ENCODE data around the gene AGRP. TPM values are rescaled to one million over a fixed set of nuclear protein-coding genes. Genes with fewer than 3 reads are reported as not detected.

The AGRP gene
- total RNA-seq, 1 experiment from 2014 or later, result not detected

DNA sequence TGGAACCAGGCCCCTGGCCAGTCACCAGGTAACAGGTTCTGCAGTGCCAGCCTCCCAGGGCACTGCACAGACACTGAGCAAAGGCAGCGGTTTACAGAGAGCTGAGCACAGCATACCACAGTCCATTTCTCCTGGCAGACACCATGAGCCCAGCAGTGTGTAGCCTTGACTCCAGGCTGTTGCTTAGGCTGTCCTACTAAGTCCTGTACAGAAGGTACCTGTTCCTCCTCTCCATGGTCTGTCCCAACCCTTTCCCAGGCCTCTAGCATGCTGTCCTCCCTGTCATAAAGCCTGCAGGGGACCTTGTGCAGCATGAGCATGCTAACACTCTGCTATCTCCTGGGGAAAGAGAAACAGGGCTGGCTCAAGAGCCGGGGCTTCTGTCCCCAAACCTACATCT, 22.4 kb downstream of the AGRP start:
- H2AK5ac ChIP-seq (ENCODE audit: insufficient read length, low read length), result no peak overlapping the region
- no peak overlapping the region for H4K5ac ChIP-seq (ENCODE audit: insufficient read length, low read depth, low read length)
- no peaks in the 10 kb centered on the region for H3K4me1 ChIP-seq (ENCODE audit: insufficient read depth, low read length)
- Mint-ChIP-seq H3K27ac (peak overlapping the region in 1 of 3 experiments; percentile 80; a peak in 1 of 7 replicates), H3K36me3 (ENCODE audit: insufficient read depth in 1 of 3, low read depth in 3 of 3) (no peaks in the 10 kb centered on the region), H3K4me3 (no peak overlapping the region), H3K4me1 (peaks cover 4 to 7% of the 10 kb centered on the region in 2 experiments), H3K9me3 (no peaks in the 10 kb centered on the region), H3K27me3 (ENCODE audit: low read depth) (no peaks in the 10 kb centered on the region)
- H3K4ac ChIP-seq (ENCODE audit: low read depth, low read length), result no peak overlapping the region
- no peaks in the 10 kb centered on the region for H3K9me3 ChIP-seq (ENCODE audit: control insufficient read depth, low read depth, low read length)
- no peak overlapping the region for H3K56ac ChIP-seq (ENCODE audit: insufficient read length, low read depth, low read length)
- no peak overlapping the region for H4K91ac ChIP-seq (ENCODE audit: insufficient read length, low read depth, low read length)
- H2BK15ac ChIP-seq (ENCODE audit: low read depth, low read length), result no peak overlapping the region
- no peaks in the 10 kb centered on the region for H3K79me2 ChIP-seq (ENCODE audit: insufficient read depth, low read length)
- H3K27me3 ChIP-seq (ENCODE audit: insufficient read depth, low read length), result no peaks in the 10 kb centered on the region
- H3K79me1 ChIP-seq (ENCODE audit: insufficient read depth, low read depth, low read length, poor library complexity, severe bottlenecking), result no peaks in the 10 kb centered on the region
- no peak overlapping the region for H3T11ph ChIP-seq (ENCODE audit: low read length)
- H3K23me2 ChIP-seq (ENCODE audit: insufficient read length, low read depth, low read length, poor library complexity, severe bottlenecking), result no peaks in the 10 kb centered on the region
- no peaks in the 10 kb centered on the region for H4K20me1 ChIP-seq (ENCODE audit: control insufficient read depth, insufficient read depth, insufficient read length)
- TF ChIP-seq, protein P1, sequence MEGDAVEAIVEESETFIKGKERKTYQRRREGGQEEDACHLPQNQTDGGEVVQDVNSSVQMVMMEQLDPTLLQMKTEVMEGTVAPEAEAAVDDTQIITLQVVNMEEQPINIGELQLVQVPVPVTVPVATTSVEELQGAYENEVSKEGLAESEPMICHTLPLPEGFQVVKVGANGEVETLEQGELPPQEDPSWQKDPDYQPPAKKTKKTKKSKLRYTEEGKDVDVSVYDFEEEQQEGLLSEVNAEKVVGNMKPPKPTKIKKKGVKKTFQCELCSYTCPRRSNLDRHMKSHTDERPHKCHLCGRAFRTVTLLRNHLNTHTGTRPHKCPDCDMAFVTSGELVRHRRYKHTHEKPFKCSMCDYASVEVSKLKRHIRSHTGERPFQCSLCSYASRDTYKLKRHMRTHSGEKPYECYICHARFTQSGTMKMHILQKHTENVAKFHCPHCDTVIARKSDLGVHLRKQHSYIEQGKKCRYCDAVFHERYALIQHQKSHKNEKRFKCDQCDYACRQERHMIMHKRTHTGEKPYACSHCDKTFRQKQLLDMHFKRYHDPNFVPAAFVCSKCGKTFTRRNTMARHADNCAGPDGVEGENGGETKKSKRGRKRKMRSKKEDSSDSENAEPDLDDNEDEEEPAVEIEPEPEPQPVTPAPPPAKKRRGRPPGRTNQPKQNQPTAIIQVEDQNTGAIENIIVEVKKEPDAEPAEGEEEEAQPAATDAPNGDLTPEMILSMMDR (conservative IDR thresholded peaks at IDR 0.05), result no peak
- H3K18ac ChIP-seq (ENCODE audit: insufficient read length, low read depth, low read length), result no peak overlapping the region
- H2BK120ac ChIP-seq (ENCODE audit: low read depth, low read length, poor library complexity, severe bottlenecking), result no peak overlapping the region
- no peak overlapping the region for H2BK12ac ChIP-seq (ENCODE audit: insufficient read length, low read depth, low read length)
- no peak overlapping the region for H2BK5ac ChIP-seq (ENCODE audit: insufficient read length, low read length)
- DNase-seq, result no peak
- no CpG with 5 or more reads among the region's 2 CpGs for WGBS (ENCODE audit: extremely low coverage, insufficient read length, low lambda C conversion rate)
- H4K8ac ChIP-seq (replicated peaks; ENCODE audit: insufficient read length, low read depth, low read length), result no peak overlapping the region
- H3K27ac ChIP-seq (ENCODE audit: insufficient read length, low read depth, low read length), result no peak overlapping the region
- H3K23ac ChIP-seq (ENCODE audit: insufficient read length, low read depth, low read length), result no peak overlapping the region
- no peak overlapping the region for H3K9ac ChIP-seq (ENCODE audit: extremely low read depth, insufficient read length, low read length)
- no peak overlapping the region for H2BK20ac ChIP-seq (ENCODE audit: low read depth, low read length, poor library complexity, severe bottlenecking)
- H3K4me2 ChIP-seq (ENCODE audit: insufficient read depth, insufficient read length, low read length), result no peak overlapping the region
- H2AFZ ChIP-seq (ENCODE audit: low read length), result no peak overlapping the region
- no peak overlapping the region for H3K14ac ChIP-seq (ENCODE audit: insufficient read depth, low read length)
